ENCODE measurements around the gene ZNF219. TPM values are rescaled to one million over a fixed set of nuclear protein-coding genes. Genes with fewer than 3 reads are reported as not detected.

ZNF219 gene
- total and polyA plus RNA-seq, 2 of the 13 experiments (the other 11 are each of a cell fraction or from before 2014, with no cell fraction given) = 34.5 to 36.6 TPM

- TF ChIP-seq MYPOP (CRISPR knock-in tag; IDR thresholded peaks at IDR 0.05) = peak; percentile 11; the same call in 1 of the 2 replicates
- no peak for TF ChIP-seq PRDM10 (CRISPR knock-in tag; IDR thresholded peaks at IDR 0.05; ENCODE audit: low read depth)
- no peak for TF ChIP-seq POGK (CRISPR knock-in tag; conservative IDR thresholded peaks at IDR 0.05)
- 0 out of 2 replicates have a peak, but pooled peaks have one; percentile 80 for TF ChIP-seq ZNF550 (CRISPR knock-in tag; IDR thresholded peaks at IDR 0.05; ENCODE audit: borderline replicate concordance)
- TF ChIP-seq FOXP4 (CRISPR knock-in tag; IDR thresholded peaks at IDR 0.05) = no peak
- TF ChIP-seq ZMYM4 (CRISPR knock-in tag; IDR thresholded peaks at IDR 0.05) = peak; percentile 9
- no peak; the same call in 1 of the 2 replicates for TF ChIP-seq ZNF678 (CRISPR knock-in tag; IDR thresholded peaks at IDR 0.05)
- TF ChIP-seq SRF (IDR thresholded peaks at IDR 0.05; ENCODE audit: low read depth, low read length) = no peak
- no peak for TF ChIP-seq ZNF788 (CRISPR knock-in tag; IDR thresholded peaks at IDR 0.05; ENCODE audit: borderline replicate concordance)
- TF ChIP-seq TCF7L2 (IDR thresholded peaks at IDR 0.05; ENCODE audit: low read depth, low read length) = no peak
- peak; percentile 59; the same call in 1 of the 2 replicates for TF ChIP-seq TFAP4 (IDR thresholded peaks at IDR 0.05; ENCODE audit: borderline replicate concordance, low read depth)
- TF ChIP-seq ERF (CRISPR knock-in tag; IDR thresholded peaks at IDR 0.05) = no peak
- peak; percentile 29; the same call in 1 of the 2 replicates for TF ChIP-seq HBP1 (CRISPR knock-in tag; IDR thresholded peaks at IDR 0.05; ENCODE audit: low read depth)
- TF ChIP-seq GPBP1L1 (CRISPR knock-in tag; IDR thresholded peaks at IDR 0.05) = no peak
- TF ChIP-seq SP140L (CRISPR knock-in tag; IDR thresholded peaks at IDR 0.05; ENCODE audit: borderline replicate concordance) = no peak
- no peak for TF ChIP-seq RXRA (CRISPR knock-in tag; IDR thresholded peaks at IDR 0.05)
Measured at GRCh38 chr14:21104448-21105060, 6.1 kb upstream of the ZNF219 start (continued).

Measured in HepG2 (cell line).